AG10803 (cell line): ENCODE measurements around the gene SLC28A1.

ENCODE experiments used
- DNase-seq: peaks from one replicate; pipeline ENCODE4 v3.0.0; 2010; ENCODE audit warnings: low read depth
- H3K4me3 ChIP-seq: 2 replicates; pipeline ENCODE4 v1.5.1; 2011; ENCODE audit warnings: mild to moderate bottlenecking, low read length, control low read depth
- CTCF ChIP-seq: conservative IDR thresholded peaks from 2 replicates; pipeline ENCODE4 v1.5.1; 2011; ENCODE audit warnings: mild to moderate bottlenecking, low read length, control low read depth, inconsistent platforms

SLC28A1 gene

GRCh38 chr15:84878504-84878903 lies 6.0 kb upstream of the SLC28A1 start:
- no peak overlapping the region for H3K4me3 ChIP-seq
- DNase-seq: peak; percentile 60
- peak; percentile 62 for TF ChIP-seq CTCF

- H3K4me3 ChIP-seq: no peak overlapping the region
- DNase-seq: no peak
- TF ChIP-seq CTCF: no peak
Observed at GRCh38 chr15:84879088-84879780, 5.2 kb upstream of the SLC28A1 start.

GRCh38 chr15:84880007-84880406 lies 4.5 kb upstream of the SLC28A1 start:
- no peak overlapping the region for H3K4me3 ChIP-seq
- TF ChIP-seq CTCF: no peak
- DNase-seq: no peak

- H3K4me3 ChIP-seq: no peak overlapping the region
- DNase-seq: no peak
- TF ChIP-seq CTCF: no peak
Observed at GRCh38 chr15:84880822-84881519, 3.5 kb upstream of the SLC28A1 start.

- no peak for TF ChIP-seq CTCF
- no peak for DNase-seq
- no peak overlapping the region for H3K4me3 ChIP-seq
Observed at GRCh38 chr15:84881520-84881830, 3.0 kb upstream of the SLC28A1 start.

- no peak for DNase-seq
- no peak overlapping the region for H3K4me3 ChIP-seq
- TF ChIP-seq CTCF: no peak
Observed at GRCh38 chr15:84883466-84883865, 996 bp upstream of the SLC28A1 start.

- TF ChIP-seq CTCF: no peak
- no peak overlapping the region for H3K4me3 ChIP-seq
- DNase-seq: no peak
Observed at GRCh38 chr15:84885801-84886200, 1.3 kb downstream of the SLC28A1 start.
